HCEC 1CT (cell line): ENCODE measurements around the gene TST.
A peak's percentile ranks its signal among the peaks of the same experiment; 100 is the strongest.

Experiments used
- DNase-seq: peaks from one replicate; pipeline ENCODE4 v3.0.0-alpha.2; 2017

The TST gene

DNA sequence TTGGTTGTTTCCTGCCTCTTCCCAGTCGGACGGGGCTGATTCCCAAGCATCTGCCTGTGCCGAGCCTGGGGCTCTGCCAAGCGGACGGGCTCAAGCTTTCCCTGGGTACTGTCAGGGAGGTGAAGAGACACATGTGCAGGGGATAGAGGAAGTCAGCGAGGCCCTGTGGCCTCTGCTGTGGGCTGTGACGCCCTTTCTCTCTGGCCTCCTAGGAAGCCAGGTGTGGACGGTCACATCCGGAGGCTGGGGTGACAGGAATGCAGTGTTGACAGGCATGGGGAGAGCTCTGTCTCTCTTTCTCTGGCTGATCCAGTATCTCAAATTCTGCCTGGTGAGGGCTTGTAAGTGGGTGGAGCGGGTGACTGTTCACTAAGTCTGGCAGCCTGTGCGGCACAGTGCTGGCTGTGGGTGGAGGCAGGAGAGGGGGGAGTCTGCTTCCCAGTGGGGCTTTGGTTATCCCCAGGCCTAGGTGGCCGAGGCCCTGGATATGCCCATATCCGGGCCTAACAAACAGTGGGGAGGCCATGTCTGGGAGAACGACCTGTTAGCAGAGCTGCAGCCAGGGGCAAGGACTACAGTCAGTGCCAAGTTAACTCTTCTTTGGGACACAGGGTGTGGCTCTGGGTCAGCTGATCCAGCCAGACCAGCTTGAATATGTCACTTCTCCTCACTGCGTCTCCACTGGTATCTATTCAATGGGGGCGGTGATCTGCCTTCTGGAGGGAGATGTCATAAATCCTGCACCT, 34.2 kb upstream of the TST start:
- DNase-seq: no peak

GRCh38 chr22:37052386-37053309, 33.4 kb upstream of the TST start:
- no peak for DNase-seq

DNA sequence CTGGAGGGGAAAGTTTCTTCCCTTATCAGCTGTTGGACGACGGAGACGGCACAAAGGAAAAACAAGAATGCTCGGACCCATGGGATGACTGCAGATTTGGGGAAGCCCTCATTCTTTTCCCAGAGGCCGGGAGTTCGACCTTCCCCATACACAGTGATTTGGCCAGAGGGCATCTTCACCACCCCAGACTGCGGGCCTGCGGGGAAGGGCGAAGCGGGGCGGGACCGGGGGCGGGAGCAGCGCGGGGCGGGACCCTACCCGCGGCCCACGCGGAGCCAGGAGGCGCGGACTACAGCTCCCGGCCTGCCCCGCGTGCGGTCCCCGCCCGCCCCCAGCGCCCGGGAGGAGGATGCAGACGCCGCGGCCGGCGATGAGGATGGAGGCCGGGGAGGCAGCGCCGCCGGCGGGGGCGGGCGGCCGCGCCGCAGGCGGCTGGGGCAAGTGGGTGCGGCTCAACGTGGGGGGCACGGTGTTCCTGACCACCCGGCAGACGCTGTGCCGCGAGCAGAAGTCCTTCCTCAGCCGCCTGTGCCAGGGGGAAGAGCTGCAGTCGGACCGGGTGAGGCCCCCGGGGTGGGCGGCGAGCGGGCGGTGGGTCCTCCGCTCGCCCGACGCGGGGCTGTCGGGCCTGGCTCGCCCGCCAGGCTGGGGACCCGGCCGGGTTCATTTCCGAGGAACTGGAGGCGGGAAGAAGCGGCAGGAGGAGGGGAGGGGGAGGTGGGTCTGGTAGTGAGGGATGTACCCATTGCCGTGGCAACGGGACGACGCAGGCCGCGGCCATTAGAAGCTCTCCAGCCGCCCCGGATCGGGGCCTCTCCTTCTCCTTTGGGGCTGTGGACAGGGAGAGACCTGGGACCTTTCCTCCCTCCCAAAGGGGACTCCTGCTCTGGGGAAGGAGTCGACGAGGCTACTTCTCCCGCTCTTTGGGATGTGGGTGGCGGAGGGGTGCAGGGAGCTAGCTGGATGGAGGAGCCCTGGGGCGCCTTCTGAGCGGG, 32.4 kb upstream of the TST start, which contains the start of gene KCTD17:
KCTD17 (plus strand) TSS at position 352 of the 995 bp plus-strand sequence; CDS start at position 371, 19 bp downstream.
- peak; percentile 58 for DNase-seq

DNA sequence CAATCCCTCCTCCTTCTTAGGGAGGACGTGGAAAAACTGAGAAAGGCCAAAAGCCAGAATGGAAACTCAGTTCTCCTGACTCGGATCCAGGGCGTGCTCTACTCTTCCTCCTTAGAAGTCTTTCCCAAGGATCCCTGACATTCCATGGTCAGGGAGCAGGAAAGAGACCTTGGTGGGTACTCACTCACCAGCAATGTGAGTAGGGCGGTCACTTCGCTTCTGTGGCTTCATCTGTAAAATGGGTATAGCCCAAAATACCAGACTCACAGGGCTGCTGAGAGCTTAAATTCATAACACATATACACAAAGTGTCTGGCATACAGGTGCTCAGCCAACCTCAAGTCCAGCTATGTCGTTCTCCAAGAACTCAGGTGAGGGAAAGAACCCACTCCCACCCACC, 31.7 kb upstream of the TST start:
- DNase-seq: no peak

- no peak for DNase-seq
Measured at GRCh38 chr22:37049224-37049623, 30.0 kb upstream of the TST start.

DNA sequence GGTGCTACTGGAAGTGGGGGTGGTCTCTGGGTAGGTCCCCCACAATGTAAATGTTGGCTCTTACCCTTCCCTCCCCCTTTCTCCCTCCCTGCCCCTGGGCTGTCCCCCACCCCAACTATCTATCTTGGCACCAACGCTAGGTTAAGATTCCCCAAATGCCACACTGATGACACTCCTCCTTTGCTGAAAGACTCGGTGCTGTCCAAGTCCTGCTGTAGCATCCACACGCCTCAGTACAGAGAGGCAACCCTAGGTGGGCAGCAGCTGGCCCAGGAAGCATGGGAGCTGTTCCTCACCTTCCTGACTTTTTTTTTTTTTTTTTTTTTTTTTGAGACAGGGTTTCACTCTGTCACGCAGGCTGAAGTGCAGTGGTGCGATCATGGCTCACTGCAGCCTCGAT, 28.9 kb upstream of the TST start:
- no peak for DNase-seq

DNA sequence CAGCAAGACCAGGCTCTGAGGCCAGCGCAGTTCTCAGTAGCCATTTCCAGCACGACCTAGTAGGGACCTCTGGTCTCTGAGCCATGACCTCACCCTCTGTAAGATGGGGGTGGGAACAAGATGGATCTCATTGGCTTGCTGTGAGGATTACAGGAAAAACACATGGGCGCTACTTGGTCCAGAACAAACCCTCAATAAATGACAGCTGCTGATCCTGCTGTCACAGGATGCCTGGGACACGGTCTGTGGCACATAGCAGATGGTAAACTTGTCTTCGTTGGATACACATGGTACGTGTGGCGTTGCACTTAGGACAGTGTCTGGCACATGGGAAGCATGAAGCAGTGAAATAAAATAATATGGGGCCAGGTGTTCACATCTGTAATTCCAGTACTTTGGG, 27.8 kb upstream of the TST start:
- no peak for DNase-seq

DNA sequence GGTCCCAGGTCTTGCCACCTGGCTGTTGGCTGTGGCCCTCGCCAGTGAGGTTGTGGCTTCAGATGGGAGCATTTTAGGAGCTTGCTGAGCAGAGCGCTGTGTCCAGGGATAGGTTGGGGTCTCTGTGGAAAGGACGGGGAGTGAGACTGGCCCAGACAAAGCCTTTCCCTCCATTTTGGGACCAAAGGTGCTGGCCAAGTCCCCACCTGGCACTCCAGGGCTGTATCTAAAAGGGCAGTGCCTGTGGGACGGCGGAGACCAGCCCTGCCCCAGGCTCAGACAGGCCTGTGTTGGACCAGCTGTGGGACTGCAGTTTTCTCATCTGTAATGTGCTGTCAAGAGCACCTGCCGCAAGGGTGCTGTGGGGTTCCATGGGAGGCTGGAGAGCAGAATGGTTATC, 27.3 kb upstream of the TST start:
- DNase-seq: no peak

- DNase-seq: peak; percentile 29
Measured at GRCh38 chr22:37045958-37046357, 26.7 kb upstream of the TST start.

DNA sequence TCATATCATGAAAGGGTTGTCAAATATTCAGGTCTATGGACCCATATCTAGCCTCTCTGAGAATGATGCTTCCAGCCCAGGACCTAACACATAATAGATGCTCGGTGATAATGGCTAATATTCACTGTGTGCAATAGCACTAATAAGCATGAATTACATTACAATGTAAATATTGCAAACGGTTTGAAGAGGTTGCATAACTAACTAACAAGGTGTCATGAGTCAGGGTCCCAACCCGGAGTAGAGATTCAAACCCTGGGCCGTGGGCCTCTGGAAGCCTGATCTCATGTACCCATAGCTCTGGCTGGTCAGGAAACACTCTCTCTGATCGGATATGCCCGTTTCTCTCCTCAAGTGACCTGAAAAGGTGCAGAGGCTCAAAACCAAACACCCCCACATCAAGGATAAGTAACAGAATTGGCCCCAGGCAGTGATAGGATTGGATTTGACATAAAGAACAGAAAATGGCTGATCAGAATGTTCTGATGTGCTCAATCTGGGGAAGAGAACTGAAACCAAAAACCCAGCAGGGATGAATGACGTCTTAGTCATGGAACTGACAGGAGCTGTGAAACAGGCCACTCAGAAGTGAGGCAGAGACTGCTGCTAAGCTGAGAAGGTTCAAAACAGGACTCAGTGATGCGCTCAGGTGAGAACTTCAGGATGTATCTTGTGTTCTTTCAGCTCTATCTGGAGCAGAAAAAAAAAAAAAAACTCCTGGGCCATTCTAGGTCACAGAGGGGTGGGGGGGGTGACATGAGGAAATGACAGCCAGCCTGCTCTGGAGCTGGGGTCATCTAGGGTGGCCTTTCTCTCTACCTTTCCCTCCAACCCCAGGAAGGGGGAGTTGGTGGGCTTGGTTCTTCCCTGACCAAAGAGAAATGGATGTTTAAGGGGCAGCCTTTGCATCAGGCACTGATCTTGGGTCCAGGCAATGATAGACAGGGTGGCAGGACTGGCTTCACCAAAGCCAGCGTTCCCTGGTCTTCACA, 25.7 kb upstream of the TST start:
- DNase-seq: peak; percentile 7

DNA sequence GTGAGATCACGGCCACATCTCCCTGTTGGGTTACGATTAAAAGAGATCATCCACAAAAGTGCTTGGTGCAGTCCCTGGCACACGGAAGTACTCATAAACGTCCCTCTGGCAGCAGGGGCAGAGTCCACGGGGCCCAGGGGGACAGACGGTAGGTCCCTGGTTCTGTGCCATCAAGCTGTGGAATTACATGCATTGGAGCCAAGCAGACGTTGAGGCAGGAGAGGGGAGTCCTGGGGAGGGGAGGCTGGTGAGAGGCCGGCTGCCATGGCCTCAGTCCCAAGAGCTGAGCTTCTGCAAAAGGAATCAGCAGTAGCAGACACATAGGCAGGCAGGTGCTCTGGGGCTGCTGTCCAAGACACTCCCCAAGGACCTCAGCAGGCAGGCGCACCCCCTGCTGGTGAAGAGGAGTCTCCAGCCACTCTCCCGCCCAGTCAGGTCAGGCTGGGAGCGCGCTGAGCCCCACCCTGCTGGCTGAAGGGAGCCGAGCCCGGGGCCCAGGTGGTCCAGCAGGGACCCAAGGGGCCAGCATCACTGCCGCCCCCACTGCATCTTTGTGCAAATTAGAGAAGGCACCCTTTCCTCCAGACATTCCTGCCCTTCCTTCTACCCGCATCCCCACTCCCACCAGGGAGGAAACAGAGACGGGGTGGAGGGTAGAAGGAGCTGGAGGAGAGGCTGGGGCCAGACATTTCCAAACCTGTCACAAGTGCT, 24.7 kb upstream of the TST start:
- peak; percentile 41 for DNase-seq

DNA sequence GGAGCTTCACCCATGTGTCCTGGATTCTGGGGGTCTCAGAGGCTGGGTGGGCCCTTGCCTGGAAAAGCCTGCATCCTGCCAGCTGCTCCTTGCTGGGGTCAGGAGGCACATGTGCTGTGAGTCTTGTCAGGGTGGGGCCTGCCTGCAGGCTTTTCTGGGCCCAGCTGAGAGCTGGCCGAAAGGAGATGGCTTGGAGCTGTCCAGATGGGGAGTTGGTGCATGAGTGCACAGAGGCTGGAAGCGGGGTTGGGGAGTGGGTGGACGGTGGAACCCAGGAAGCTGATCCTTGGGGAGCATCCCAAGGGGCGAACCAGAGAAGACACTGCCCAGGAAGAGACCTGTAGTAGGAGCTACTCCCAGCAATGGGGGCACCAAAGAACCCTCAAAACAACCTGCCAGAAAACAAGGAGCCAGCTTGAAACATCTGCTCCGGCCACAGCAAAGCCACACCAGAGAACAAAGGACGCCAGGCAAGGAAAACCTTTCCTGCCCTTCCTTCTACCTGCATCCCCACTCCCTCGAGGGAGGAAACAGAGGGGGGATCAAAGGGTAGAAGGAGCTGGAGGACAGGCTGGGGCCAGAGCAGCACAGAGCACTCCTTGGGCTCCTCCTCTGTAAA, 24.1 kb upstream of the TST start:
- no peak for DNase-seq

DNA sequence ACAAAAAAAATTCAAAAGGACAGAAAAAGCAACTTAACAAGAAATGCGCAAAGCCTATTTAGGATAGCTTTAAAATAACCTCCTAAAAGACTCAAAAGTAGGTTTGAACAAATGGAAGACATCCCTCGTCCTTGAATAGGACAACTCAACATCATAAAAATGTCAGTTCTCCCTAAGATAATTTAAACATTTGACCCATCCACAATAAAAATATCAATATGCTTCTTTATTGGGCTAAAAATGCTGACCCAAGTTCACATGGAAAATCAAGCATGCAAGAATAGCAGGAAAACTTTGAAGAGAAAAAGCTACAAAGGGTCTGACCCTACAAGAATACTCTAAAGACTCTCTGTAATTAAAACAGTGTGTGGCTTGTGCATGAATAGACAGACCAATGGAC, 20.2 kb upstream of the TST start:
- DNase-seq: no peak

- no peak for DNase-seq
Measured at GRCh38 chr22:37037669-37038068, 18.4 kb upstream of the TST start.

- no peak for DNase-seq
Measured at GRCh38 chr22:37036655-37037377, 17.6 kb upstream of the TST start.

DNA sequence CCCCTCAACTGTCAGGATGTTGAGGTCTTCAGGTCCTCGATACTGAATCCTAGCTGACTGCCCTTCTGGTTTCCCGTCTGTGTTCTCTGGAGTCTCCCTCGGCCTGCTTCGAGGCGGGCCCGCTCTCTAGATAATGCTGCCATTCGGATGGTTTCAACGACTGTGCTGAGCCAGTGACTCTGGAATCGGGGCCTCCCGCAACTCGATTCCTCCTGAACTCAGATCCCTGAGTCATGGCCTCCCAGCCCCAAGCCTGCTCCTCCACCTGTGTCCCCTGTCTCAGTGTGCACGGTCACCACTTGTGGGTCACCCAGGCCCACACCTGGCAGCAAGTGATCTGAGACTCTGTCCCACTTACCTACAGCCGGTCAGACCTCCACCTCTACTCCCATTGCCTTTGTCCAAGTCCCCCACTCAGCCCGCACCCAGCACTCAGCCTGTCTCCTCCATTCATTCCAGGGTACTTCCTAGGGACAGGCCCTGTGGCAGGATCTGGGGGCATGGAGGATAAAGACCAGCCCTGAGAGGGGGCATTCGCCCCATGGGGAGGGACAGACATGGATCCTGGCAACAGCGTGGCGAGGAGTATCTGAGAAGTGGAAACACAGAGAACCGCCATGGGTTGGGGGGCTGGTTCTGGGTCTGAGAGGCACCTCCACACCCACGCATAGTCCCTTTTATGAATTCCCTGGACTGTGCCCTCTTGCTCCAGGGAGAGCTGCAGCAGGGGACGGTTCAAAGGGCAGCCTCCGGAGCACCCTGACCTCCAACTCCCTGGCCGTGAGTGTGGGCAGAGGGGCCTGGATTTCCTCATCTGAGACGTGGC, 14.6 kb upstream of the TST start:
- no peak for DNase-seq

DNA sequence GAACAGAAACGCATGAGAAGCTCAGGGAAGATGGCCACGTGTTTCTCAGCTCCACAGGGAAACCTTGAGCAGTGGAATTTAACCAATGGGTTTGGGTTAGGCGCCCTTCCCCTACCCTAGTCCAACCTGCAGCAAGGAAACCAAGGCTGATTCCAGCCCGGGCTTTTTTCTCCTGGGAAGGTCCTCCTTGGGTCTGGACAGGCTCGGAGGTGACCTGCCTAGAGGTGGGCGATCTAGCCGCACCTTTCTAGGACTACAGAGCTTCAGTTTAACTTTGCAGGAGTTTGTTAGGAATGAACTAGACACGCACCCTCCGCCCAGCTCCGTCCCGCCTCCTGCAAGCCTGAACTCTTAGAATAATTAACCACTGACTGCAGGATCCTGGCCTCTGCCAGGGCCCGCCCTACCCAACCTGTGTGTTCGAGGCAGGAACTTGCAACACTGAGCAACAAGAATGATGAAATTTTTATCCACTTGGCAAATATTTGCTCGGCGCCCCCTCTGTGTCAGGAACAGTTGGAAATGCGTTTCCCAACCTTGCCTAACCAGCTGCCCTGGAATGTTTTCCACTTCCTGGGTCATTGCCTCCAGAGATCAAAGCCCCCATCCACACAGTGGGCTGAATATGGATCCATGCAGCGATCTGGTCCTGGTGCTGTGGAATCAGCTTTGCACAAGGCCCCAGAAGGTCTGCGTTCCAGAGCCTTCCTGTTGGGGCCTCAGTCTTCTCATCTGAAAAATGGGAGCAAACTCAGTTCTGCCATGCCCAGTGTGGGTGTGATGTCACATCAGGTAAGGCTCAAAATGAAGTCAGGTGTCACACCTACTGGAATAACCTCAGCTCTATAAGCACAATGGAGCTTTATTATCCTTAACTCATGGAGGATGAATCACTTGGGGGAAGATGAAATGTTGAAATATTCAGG, 13.6 kb upstream of the TST start:
- DNase-seq: peak; percentile 30

DNA sequence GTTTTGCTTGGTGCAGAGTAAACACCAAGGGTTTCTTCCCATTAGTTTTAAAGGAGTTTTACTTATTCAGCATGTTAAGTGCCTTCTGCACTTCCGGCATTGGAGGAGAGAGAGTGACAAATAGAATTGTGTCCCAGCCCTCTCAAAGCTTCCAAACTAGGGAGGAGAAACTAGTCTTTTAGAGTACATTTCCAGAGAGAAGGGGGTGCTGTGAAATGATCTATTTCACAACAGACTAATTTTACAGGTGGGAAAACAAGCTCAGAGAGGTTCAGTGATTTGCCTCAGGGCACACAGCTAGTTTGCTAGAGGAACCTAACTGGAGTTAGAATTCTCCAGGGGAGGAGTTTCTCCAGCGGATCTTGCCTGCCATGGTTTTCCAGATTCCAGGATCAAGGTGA, 12.9 kb upstream of the TST start:
- no peak for DNase-seq
